Right cardiac atrium (tissue), 5 donors: ENCODE data around the gene VWC2L. TPM values are rescaled to one million over a fixed set of nuclear protein-coding genes. Genes with fewer than 3 reads are reported as not detected.
A peak's percentile ranks its signal among the peaks of the same experiment; 100 is the strongest.

ENCODE experiments used
- ATAC-seq, 2 donors: fragments of 200-7000 bp; cut with Tn5 transposase; one replicate each; pipeline versions ENCODE4 v1.8.0 to v1.9.1; 2020; ENCODE audit warnings: moderate library complexity in 2 of 2, mild to moderate bottlenecking in 1 of 2
- DNase-seq, 3 donors: peaks; one replicate each; pipeline ENCODE4 v3.0.0-alpha.2; 2020
- H3K27ac ChIP-seq: one replicate; pipeline ENCODE4 v1.5.1; 2013; ENCODE audit warnings: mild to moderate bottlenecking, low read length, control low read depth, moderate library complexity
- H3K27me3 ChIP-seq: one replicate; pipeline ENCODE4 v1.6.1; 2013; ENCODE audit not compliant: control insufficient read depth, insufficient read depth
- H3K4me1 ChIP-seq: one replicate; pipeline ENCODE4 v1.6.1; 2013; ENCODE audit warnings: low read length; ENCODE audit not compliant: control insufficient read depth, insufficient read depth
- H3K4me3 ChIP-seq: one replicate; pipeline ENCODE4 v1.5.1; 2013; ENCODE audit warnings: low read length, control low read depth
- H3K9me3 ChIP-seq: one replicate; pipeline ENCODE4 v1.6.1; 2013; ENCODE audit warnings: low read length; ENCODE audit not compliant: control insufficient read depth
- WGBS: extraction: QIAGEN DNeasy Blood & Tissue Kit; methylation state at CpG from one replicate; pipeline ENCODE4 v1.1.7; 2013; 5-methylcytosine and 5-hydroxymethylcytosine counted together
- intact Hi-C, 4 donors: fragments of 100-400 bp; cut with DNase I; formaldehyde crosslinking; loops; one replicate each; pipeline versions ENCODE4 v1.11.0 to v1.14.0; 2022 to 2023
- polyA plus RNA-seq: library from polyadenylated mRNA; stranded (reverse); fragments of 200-250 nt; gene quantifications from one replicate; pipeline ENCODE4 v1.2.3, GENCODE V29; 2013
- total RNA-seq, 4 donors: library from RNA; stranded (reverse); fragmentation: NEBNext Ultra II Directional; extraction: Animal tissue kit (Norgen Biotek cat#: 25700); gene quantifications; one replicate each; pipeline ENCODE4 v1.2.1, GENCODE V29; 2021
- donor health status: healthy with polysubstance abuse.
- donor health status: DM: no; HTN: yes; CAD: no.
- donor health status: DM: no; HTN: no; CAD: no.
- donor health status: DM: no; HTN: yes; CAD: no; lungs with severe emphysema.
- donor health status: DM: yes; HTN: yes; CAD: no.

Gene VWC2L
- total and polyA plus RNA-seq, 5 donors, result not detected

- intact Hi-C loops, result no loop called here
- H3K4me3 ChIP-seq, result no peak overlapping the region
- no peaks in the 10 kb centered on the region for H3K9me3 ChIP-seq
- no peaks in the 10 kb centered on the region for H3K27me3 ChIP-seq
- DNase-seq (no peak), ATAC-seq (no peak)
- no peak overlapping the region for H3K27ac ChIP-seq
- H3K4me1 ChIP-seq, result no peaks in the 10 kb centered on the region
Observed at GRCh38 chr2:214389334-214389733, 21.5 kb upstream of the VWC2L start.

DNA sequence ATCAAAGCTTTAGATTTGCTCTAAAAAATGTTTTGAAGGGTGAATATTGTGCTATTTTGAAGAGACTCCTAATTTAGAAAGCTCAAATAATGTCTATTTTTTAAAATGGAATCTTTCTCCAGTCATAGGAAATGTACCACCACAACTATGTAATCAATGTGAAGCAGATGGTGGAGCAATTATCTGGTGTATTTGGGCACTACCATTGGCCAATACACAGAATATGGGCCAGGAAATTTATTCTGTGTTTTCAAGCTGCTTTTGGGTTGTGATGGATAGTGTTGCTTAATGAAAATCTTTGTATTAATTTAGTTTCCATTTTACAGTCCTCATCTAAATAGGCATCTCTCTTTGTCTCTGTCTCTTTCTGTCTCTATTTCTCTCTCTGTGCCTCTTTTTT is 17.1 kb upstream of the VWC2L start:
- H3K4me3 ChIP-seq, result no peak overlapping the region
- no peaks in the 10 kb centered on the region for H3K4me1 ChIP-seq
- H3K27ac ChIP-seq, result no peak overlapping the region
- H3K27me3 ChIP-seq, result no peaks in the 10 kb centered on the region
- ATAC-seq (no peak), DNase-seq (no peak)
- H3K9me3 ChIP-seq, result no peaks in the 10 kb centered on the region
- intact Hi-C loops, result no loop called here

GRCh38 chr2:214395040-214395439 is 15.8 kb upstream of the VWC2L start:
- DNase-seq, result no peak
- H3K27ac ChIP-seq, result no peak overlapping the region
- H3K4me1 ChIP-seq, result no peaks in the 10 kb centered on the region
- WGBS, result 76% methylated on average over 1 of the region's 1 CpG
- intact Hi-C loops, result no loop called here
- no peaks in the 10 kb centered on the region for H3K9me3 ChIP-seq
- no peak for ATAC-seq
- no peaks in the 10 kb centered on the region for H3K27me3 ChIP-seq
- H3K4me3 ChIP-seq, result no peak overlapping the region

DNA sequence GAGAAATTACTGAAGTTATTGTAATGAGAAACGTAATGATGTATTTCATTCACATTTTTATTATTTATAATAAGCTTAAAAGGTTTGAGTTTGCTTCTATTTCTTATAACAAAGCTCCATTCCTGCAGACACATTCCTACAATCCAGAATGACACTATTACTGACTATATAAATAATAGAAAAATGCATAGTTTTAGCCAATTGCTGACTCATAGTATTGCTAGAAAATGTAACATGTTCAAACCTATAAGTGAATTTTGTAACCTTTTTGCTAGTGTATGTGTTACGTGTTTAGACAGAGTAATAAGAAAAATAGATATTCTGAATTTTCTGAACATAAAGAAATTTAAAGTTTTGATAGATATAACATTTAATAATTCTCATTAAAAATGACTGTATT is 9.3 kb upstream of the VWC2L start:
- Histone ChIP-seq H3K27me3 (no peaks in the 10 kb centered on the region), H3K9me3 (no peaks in the 10 kb centered on the region), H3K4me1 (no peaks in the 10 kb centered on the region), H3K4me3 (no peak overlapping the region), H3K27ac (no peak overlapping the region)
- intact Hi-C loops, result no loop called here
- DNase-seq, result no peak
- 61% methylated on average over 2 of the region's 2 CpGs for WGBS
- no peak for ATAC-seq

GRCh38 chr2:214410128-214410775 is 602 bp upstream of the VWC2L start:
- no peaks in the 10 kb centered on the region for H3K27me3 ChIP-seq
- H3K4me1 ChIP-seq, result no peaks in the 10 kb centered on the region
- intact Hi-C loops, result no loop called here
- H3K27ac ChIP-seq, result no peak overlapping the region
- DNase-seq, result no peak
- 41% methylated on average over 13 of the region's 13 CpGs for WGBS
- no peak for ATAC-seq
- no peaks in the 10 kb centered on the region for H3K9me3 ChIP-seq
- no peak overlapping the region for H3K4me3 ChIP-seq

- H3K27me3 ChIP-seq, result no peaks in the 10 kb centered on the region
- WGBS, result 70% methylated on average over 1 of the region's 1 CpG
- DNase-seq (no peak), ATAC-seq (no peak)
- intact Hi-C loops, result no loop called here
- no peaks in the 10 kb centered on the region for H3K9me3 ChIP-seq
- no peak overlapping the region for H3K4me3 ChIP-seq
- no peak overlapping the region for H3K27ac ChIP-seq
- no peaks in the 10 kb centered on the region for H3K4me1 ChIP-seq
Observed at GRCh38 chr2:214412679-214413078, 1.8 kb downstream of the VWC2L start.

DNA sequence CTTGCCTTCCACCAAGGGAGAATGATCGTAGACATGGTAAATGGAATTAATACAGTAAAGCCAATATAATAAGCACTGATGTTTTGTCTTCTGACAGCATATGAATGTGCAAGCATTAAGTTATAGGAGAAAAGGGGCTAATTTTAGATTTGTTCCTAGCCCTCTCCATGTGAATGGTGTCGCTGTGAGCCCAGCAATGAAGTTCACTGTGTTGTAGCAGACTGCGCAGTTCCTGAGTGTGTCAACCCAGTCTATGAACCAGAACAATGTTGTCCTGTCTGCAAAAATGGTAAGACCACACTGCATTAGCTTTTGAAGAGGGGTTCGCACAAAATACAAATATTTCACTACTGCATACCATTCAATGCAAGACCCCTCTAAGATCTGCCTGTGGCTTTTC is 25.6 kb downstream of the VWC2L start:
- intact Hi-C loops, result no loop called here
- Histone ChIP-seq H3K27me3 (no peaks in the 10 kb centered on the region), H3K4me1 (no peaks in the 10 kb centered on the region), H3K4me3 (no peak overlapping the region), H3K9me3 (no peaks in the 10 kb centered on the region), H3K27ac (no peak overlapping the region)
- DNase-seq (no peak), ATAC-seq (no peak)
- 91% methylated on average over 4 of the region's 4 CpGs for WGBS

DNA sequence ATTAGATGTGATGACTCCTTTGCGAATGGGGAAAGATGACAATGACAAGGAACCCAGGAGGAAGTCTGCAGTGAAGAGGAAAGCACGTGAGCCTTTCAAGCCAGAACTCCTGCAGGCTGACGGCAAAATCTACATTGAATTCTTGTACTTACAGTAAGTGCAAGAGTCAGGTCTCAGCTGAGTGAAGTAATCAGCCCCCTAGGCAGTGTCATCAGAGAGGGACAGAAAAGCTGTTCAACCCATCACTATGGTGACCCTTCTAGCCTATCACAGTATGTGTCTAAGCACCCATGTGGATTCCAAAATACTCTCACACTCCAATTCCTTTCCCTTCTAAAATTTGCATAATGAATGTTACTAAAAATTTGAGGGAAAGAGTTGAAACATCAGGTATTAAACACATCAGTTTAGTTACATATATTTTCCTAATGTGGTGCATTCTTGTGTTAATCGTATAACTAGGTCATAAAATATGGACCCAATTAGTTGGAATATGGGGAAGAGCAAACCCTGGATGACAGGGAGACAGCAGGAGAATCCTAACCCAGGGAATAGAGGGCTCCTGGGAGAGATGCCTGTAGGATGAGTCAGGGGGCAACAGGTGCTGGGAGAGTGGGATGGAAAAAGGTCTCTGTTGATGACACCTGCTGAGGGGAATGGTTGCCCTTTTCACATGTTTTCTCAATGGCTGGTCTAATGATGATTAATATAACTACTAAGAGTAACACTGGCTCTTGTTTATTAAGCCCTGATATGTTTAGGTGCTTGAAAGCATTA is 39.5 kb downstream of the VWC2L start:
- no peak for DNase-seq
- Histone ChIP-seq H3K4me3 (no peak overlapping the region), H3K4me1 (no peaks in the 10 kb centered on the region), H3K27ac (no peak overlapping the region), H3K9me3 (no peaks in the 10 kb centered on the region), H3K27me3 (no peaks in the 10 kb centered on the region)
- ATAC-seq, result no peak
- WGBS, result 88% methylated on average over 4 of the region's 4 CpGs
- intact Hi-C loops, result no loop called here

GRCh38 chr2:214451516-214452275 is 40.8 kb downstream of the VWC2L start:
- ATAC-seq, result no peak
- no peaks in the 10 kb centered on the region for H3K9me3 ChIP-seq

DNA sequence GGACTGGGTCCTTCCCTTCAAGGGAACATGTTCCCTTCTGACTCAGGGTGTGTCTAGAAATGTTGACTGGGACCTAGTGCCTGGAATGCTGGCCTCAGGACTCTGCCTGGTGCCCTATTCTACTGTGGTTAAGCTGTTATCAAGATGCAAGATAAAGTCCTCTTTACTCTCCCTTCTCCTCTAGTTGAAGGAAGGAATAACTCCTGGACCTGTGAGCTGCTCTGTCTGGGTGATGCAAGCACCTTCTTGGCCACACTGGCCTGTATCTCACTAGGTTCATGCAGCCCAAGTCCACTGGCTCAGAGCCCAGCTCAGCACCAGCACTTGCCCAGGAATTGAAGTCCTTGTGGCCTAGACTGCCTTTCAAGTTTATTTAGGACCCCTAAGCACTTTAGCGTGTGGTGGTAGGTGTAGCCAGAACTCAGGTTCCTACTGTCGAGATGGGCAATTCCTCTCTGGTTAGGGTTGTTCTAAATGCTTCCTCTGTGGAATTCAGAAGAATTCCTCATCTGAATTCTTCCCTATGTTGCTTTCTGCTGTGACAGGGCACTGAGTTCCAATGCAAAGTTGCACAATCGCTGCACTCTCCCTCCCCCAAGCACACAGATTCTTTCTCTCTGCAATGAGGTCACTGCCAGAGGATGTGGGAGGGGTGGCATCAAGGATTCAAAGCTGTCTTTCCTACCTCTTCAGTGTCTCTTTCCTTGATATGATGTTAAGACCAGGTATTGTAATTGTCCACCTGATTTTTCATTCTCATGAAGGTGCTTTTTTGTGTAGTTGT is 54.7 kb downstream of the VWC2L start:
- Histone ChIP-seq H3K9me3 (no peaks in the 10 kb centered on the region), H3K4me3 (no peak overlapping the region), H3K27me3 (no peaks in the 10 kb centered on the region), H3K27ac (no peak overlapping the region), H3K4me1 (no peaks in the 10 kb centered on the region)
- ATAC-seq (peak; percentile 80 to 86), DNase-seq (peak; percentile 66 to 77 (median 76))
- intact Hi-C loops, result no loop called here
- WGBS, result 50% methylated on average over 3 of the region's 3 CpGs

More at GRCh38 chr2:214451516-214452275, 40.8 kb downstream of the VWC2L start:
- H3K4me3 ChIP-seq, result no peak overlapping the region
- no peak overlapping the region for H3K27ac ChIP-seq
- WGBS, result 59% methylated on average over 2 of the region's 2 CpGs
- no peaks in the 10 kb centered on the region for H3K4me1 ChIP-seq
- no peak for DNase-seq
- intact Hi-C loops, result no loop called here
- no peaks in the 10 kb centered on the region for H3K27me3 ChIP-seq

DNA sequence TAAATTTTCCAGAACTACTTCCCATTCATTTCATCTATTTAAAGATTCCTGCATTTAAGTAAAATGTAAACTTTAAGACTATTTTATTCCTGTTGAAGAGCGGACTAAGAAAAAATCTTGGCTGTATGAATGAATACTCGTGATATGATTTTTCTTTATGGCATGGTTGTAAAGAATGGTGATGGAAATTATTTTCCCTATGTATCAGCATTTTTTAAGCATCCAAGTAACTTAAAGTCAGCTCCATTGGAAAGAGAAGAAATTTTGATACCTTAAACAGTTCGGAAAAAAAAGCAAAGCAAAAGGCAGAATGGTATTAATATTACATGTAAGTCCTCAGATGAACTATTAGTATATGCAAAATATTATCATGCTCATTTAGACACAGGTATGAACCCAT is 58.9 kb downstream of the VWC2L start:
- H3K4me3 ChIP-seq, result no peak overlapping the region
- no peaks in the 10 kb centered on the region for H3K27me3 ChIP-seq
- intact Hi-C loops, result no loop called here
- WGBS, result 81% methylated on average over 3 of the region's 3 CpGs
- ATAC-seq (no peak), DNase-seq (no peak)
- H3K27ac ChIP-seq, result no peak overlapping the region
- no peaks in the 10 kb centered on the region for H3K9me3 ChIP-seq
- H3K4me1 ChIP-seq, result no peaks in the 10 kb centered on the region
